ENCODE data around the gene C17orf67. TPM values are rescaled to one million over a fixed set of nuclear protein-coding genes. Genes with fewer than 3 reads are reported as not detected.

C17orf67 gene
- total RNA-seq, 1 donor from 2014 or later: 3.8 TPM

- H3K27ac Mint-ChIP-seq: no peak overlapping the region
- no peaks in the 10 kb centered on the region for H3K36me3 Mint-ChIP-seq
- no peak overlapping the region for H3K4me3 Mint-ChIP-seq
- no peak for DNase-seq (ENCODE audit: low spot score in 2 of 2, unreplicated experiment in 2 of 2)
- H3K27me3 Mint-ChIP-seq (ENCODE audit: low read depth): peaks cover 39% of the 10 kb centered on the region
- H3K9me3 Mint-ChIP-seq: no peaks in the 10 kb centered on the region
- H3K4me1 Mint-ChIP-seq: peaks cover 6% of the 10 kb centered on the region
- no peak for TF ChIP-seq CTCF (IDR thresholded peaks at IDR 0.05; ENCODE audit: unreplicated experiment)
Observed at GRCh38 chr17:56774650-56775049, 59.1 kb downstream of the C17orf67 start.

GRCh38 chr17:56773124-56773523, 60.6 kb downstream of the C17orf67 start:
- no peak for TF ChIP-seq CTCF (IDR thresholded peaks at IDR 0.05; ENCODE audit: unreplicated experiment)
- Mint-ChIP-seq H3K36me3 (no peaks in the 10 kb centered on the region), H3K9me3 (no peaks in the 10 kb centered on the region), H3K4me1 (no peaks in the 10 kb centered on the region), H3K4me3 (no peak overlapping the region), H3K27ac (no peak overlapping the region), H3K27me3 (ENCODE audit: low read depth) (peaks cover 34% of the 10 kb centered on the region)
- no peak for DNase-seq (ENCODE audit: low spot score in 2 of 2, unreplicated experiment in 2 of 2)

GRCh38 chr17:56772442-56772841, 61.3 kb downstream of the C17orf67 start:
- no peaks in the 10 kb centered on the region for H3K4me1 Mint-ChIP-seq

GRCh38 chr17:56771975-56772374, 61.7 kb downstream of the C17orf67 start:
- peaks cover 27% of the 10 kb centered on the region for H3K27me3 Mint-ChIP-seq (ENCODE audit: low read depth)
- no peak overlapping the region for H3K27ac Mint-ChIP-seq
- H3K4me3 Mint-ChIP-seq: no peak overlapping the region
- H3K4me1 Mint-ChIP-seq: no peaks in the 10 kb centered on the region
- no peaks in the 10 kb centered on the region for H3K9me3 Mint-ChIP-seq
- no peak for TF ChIP-seq CTCF (IDR thresholded peaks at IDR 0.05; ENCODE audit: unreplicated experiment)
- no peak for DNase-seq (ENCODE audit: low spot score in 2 of 2, unreplicated experiment in 2 of 2)
- no peaks in the 10 kb centered on the region for H3K36me3 Mint-ChIP-seq

More at GRCh38 chr17:56772442-56772841, 61.3 kb downstream of the C17orf67 start:
- Mint-ChIP-seq H3K36me3 (no peaks in the 10 kb centered on the region), H3K9me3 (no peaks in the 10 kb centered on the region), H3K27ac (no peak overlapping the region), H3K27me3 (ENCODE audit: low read depth) (peaks cover 32% of the 10 kb centered on the region), H3K4me3 (no peak overlapping the region)
- no peak for TF ChIP-seq CTCF (IDR thresholded peaks at IDR 0.05; ENCODE audit: unreplicated experiment)
- no peak for DNase-seq (ENCODE audit: low spot score in 2 of 2, unreplicated experiment in 2 of 2)

GRCh38 chr17:56771563-56771962, 62.2 kb downstream of the C17orf67 start:
- Mint-ChIP-seq H3K9me3 (no peaks in the 10 kb centered on the region), H3K27ac (no peak overlapping the region), H3K4me3 (no peak overlapping the region), H3K36me3 (no peaks in the 10 kb centered on the region), H3K4me1 (no peaks in the 10 kb centered on the region), H3K27me3 (ENCODE audit: low read depth) (peaks cover 23% of the 10 kb centered on the region)
- TF ChIP-seq CTCF (IDR thresholded peaks at IDR 0.05; ENCODE audit: unreplicated experiment): no peak
- DNase-seq (ENCODE audit: low spot score in 2 of 2, unreplicated experiment in 2 of 2): no peak

GRCh38 chr17:56770427-56770826, 63.3 kb downstream of the C17orf67 start:
- no peak overlapping the region for H3K4me3 Mint-ChIP-seq
- H3K27ac Mint-ChIP-seq: no peak overlapping the region
- TF ChIP-seq CTCF (IDR thresholded peaks at IDR 0.05; ENCODE audit: unreplicated experiment): no peak
- H3K27me3 Mint-ChIP-seq (ENCODE audit: low read depth): peaks cover 27% of the 10 kb centered on the region
- DNase-seq (ENCODE audit: low spot score in 2 of 2, unreplicated experiment in 2 of 2): no peak
- H3K9me3 Mint-ChIP-seq: no peaks in the 10 kb centered on the region
- no peaks in the 10 kb centered on the region for H3K36me3 Mint-ChIP-seq
- no peaks in the 10 kb centered on the region for H3K4me1 Mint-ChIP-seq
